Muscle layer of duodenum (tissue), 2 donors: Measurements from ENCODE around the gene ETDC.
A peak's percentile ranks its signal among the peaks of the same experiment; 100 is the strongest.
"Not testable (repeated sequence)": the region's sequence is repeated elsewhere in the genome, so short reads cannot be mapped to it uniquely, and the experiment has no call there.

Experiments
- H3K27ac ChIP-seq: one replicate; pipeline ENCODE4 v1.7.0; 2013; ENCODE audit warnings: mild to moderate bottlenecking, low read length
- H3K27me3 ChIP-seq: one replicate; pipeline ENCODE4 v1.7.0; 2013; ENCODE audit warnings: low read depth, mild to moderate bottlenecking, control low read depth, low read length
- H3K36me3 ChIP-seq, 2 donors: one replicate each; pipeline ENCODE4 v1.7.0; 2013; ENCODE audit warnings: low read length in 2 of 2, control low read depth in 1 of 2, mild to moderate bottlenecking in 1 of 2; ENCODE audit not compliant: insufficient read depth in 2 of 2, control insufficient read depth in 1 of 2
- H3K4me1 ChIP-seq, 2 donors: one replicate each; pipeline ENCODE4 v1.7.0; 2013; ENCODE audit warnings: low read length in 2 of 2, mild to moderate bottlenecking in 2 of 2, control low read depth in 1 of 2, moderate library complexity in 1 of 2; ENCODE audit not compliant: insufficient read depth in 2 of 2, control insufficient read depth in 1 of 2
- H3K4me3 ChIP-seq, 2 donors: one replicate each; pipeline ENCODE4 v1.7.0; 2013; ENCODE audit warnings: low read length in 2 of 2, low read depth in 1 of 2, mild to moderate bottlenecking in 1 of 2
- H3K9me3 ChIP-seq, 2 donors: one replicate each; pipeline ENCODE4 v1.7.0; 2013; ENCODE audit warnings: low read length in 2 of 2, control low read depth in 1 of 2, mild to moderate bottlenecking in 1 of 2; ENCODE audit not compliant: control insufficient read depth in 1 of 2
- donor health status: healthy.

The ETDC gene

DNA sequence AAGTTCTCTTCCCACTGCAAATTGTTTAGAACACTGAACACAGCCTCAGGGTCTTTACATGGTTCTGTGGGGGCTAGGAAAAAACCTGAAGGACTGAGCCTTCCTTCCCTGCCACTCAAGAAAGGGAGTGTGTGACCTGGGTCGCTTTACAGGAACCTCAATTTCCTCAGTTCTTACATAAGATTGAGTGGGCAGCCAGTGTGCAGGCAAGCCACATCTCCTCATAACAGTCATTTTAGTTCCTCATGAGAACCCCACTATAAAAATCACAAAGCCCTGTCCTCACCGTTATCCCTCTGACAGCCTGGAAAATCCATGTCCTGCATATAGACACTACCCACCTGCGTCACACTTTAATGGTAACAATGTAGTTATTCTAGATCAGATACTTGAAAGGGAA, 2.1 kb upstream of the ETDC start:
- H3K9me3 ChIP-seq = no peaks in the 10 kb centered on the region
- no peaks in the 10 kb centered on the region for H3K27me3 ChIP-seq
- no peaks in the 10 kb centered on the region for H3K36me3 ChIP-seq
- H3K4me1 ChIP-seq = no peaks in the 10 kb centered on the region
- no peak overlapping the region for H3K27ac ChIP-seq
- H3K4me3 ChIP-seq = no peak overlapping the region

- Histone ChIP-seq H3K9me3 (no peaks in the 10 kb centered on the region), H3K27me3 (no peaks in the 10 kb centered on the region), H3K4me1 (no peaks in the 10 kb centered on the region), H3K4me3 (no peak overlapping the region), H3K27ac (no peak overlapping the region), H3K36me3 (no peaks in the 10 kb centered on the region)
These were observed 880 bp upstream of the ETDC start for GRCh38 chrX:135308345-135308855.

GRCh38 chrX:135315864-135316263, 6.6 kb downstream of the ETDC start:
- Histone ChIP-seq H3K4me3 (no peak overlapping the region), H3K4me1 (no peaks in the 10 kb centered on the region), H3K27me3 (no peaks in the 10 kb centered on the region), H3K27ac (no peak overlapping the region), H3K9me3 (peaks cover 0 to 2% of the 10 kb centered on the region in 2 donors), H3K36me3 (peaks cover 0 to 16% of the 10 kb centered on the region in 2 donors)

DNA sequence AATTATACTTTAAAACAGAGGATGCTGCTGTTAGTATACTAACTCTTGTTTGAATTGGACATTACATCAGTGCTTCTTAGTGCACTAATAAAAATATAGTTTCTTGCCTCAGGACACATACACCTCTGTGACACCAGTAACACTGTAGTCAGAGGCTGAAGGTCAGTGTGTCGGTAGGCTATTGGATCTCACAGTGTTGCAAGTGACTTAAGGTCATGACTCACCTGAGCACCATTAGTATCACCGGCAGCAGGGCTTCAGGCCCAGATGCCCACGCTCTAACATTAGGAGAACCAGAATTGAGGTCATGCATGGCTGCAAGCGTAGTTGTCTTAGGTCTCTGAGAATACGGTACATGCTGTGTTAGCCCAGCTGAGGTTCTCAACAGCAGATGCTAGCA, 15.2 kb downstream of the ETDC start:
- H3K27me3 ChIP-seq = no peaks in the 10 kb centered on the region
- peaks cover 0 to 1% of the 10 kb centered on the region in 2 donors for H3K36me3 ChIP-seq
- no peaks in the 10 kb centered on the region for H3K4me1 ChIP-seq
- H3K4me3 ChIP-seq = no peak overlapping the region
- no peak overlapping the region for H3K27ac ChIP-seq
- H3K9me3 ChIP-seq = peaks cover 0 to 7% of the 10 kb centered on the region in 2 donors

GRCh38 chrX:135325036-135325818, 15.9 kb downstream of the ETDC start:
- H3K9me3 ChIP-seq = not testable (repeated sequence)

DNA sequence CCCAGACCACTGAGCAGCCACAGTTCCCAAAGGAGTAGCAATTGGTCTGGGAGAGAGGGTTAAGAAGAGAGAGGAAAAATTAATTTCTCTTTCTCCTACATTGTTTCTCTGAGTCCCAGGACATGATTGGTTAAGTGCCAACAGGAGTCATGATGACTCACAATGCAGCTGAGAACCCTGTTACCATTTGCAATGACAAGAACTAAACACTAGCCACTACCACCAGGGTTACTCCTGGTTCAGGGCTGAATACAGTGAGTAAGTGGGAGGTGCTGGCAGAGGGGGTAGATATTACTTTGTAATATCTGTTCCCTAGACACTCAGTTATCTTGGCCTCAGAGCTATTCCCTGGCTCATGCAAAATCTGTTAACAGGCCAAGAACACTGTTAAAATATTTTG, 18.0 kb downstream of the ETDC start:
- Histone ChIP-seq H3K4me1 (peaks cover 0 to 8% of the 10 kb centered on the region in 2 donors), H3K4me3 (no peak overlapping the region), H3K27me3 (no peaks in the 10 kb centered on the region), H3K9me3 (no peaks in the 10 kb centered on the region), H3K27ac (no peak overlapping the region), H3K36me3 (no peaks in the 10 kb centered on the region)

More at GRCh38 chrX:135325036-135325818, 15.9 kb downstream of the ETDC start:
- not testable (repeated sequence) for H3K36me3 ChIP-seq, H3K4me3 ChIP-seq, H3K27ac ChIP-seq, H3K4me1 ChIP-seq, H3K27me3 ChIP-seq

DNA sequence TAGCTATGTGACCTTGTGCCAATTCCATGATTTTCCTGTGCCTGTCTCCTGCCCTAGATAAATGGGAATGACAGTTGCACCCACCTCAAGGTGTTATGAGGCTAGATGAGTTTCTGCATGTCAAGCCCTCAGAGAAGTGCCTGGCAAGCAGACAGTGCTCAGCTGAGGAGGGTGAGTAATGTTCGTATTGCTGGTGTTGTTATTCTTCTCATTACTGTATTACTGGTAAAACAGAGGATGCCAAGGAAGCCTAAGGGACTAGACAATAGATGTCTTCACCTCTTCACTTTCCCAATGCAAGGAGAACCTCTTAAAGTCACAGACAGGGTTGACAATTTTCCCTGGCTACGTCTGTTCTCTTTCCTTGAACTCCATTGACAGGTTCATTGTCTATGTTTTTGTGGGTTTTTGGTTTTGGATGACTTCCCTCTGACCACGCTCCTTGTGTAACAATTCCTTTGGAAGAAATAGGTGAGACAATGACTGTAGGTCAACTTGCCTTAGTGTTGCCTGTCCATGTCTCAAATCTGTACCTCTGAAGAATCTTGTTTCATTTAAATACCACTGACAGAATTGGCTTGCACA, 19.2 kb downstream of the ETDC start:
- Histone ChIP-seq H3K27ac (no peak overlapping the region), H3K36me3 (no peaks in the 10 kb centered on the region), H3K9me3 (no peaks in the 10 kb centered on the region), H3K4me3 (no peak overlapping the region), H3K27me3 (no peaks in the 10 kb centered on the region), H3K4me1 (peaks cover 0 to 8% of the 10 kb centered on the region in 2 donors)

DNA sequence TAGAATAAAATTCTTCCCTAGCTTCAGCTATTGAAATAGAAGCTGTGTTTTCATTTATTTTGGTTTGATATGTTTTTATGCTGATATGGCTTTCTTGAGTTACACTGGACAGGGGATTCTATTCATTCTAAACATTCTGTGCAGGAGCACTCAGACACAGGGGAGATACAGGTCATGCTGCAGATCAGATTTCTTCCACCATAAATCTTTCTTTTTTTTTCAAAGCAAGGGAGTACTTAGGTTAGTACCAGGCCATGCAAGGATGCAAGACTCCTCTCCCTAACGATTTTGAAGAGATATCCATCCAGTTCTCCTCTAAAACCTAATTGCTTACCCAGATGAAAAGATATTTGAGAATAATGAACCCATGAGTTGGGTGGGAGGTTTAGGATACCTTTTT, 21.4 kb downstream of the ETDC start:
- Histone ChIP-seq H3K9me3 (no peaks in the 10 kb centered on the region), H3K4me1 (peaks cover 0 to 8% of the 10 kb centered on the region in 2 donors), H3K36me3 (no peaks in the 10 kb centered on the region), H3K27me3 (no peaks in the 10 kb centered on the region), H3K4me3 (no peak overlapping the region), H3K27ac (no peak overlapping the region)

GRCh38 chrX:135331525-135331924, 22.2 kb downstream of the ETDC start:
- H3K27ac ChIP-seq = no peak overlapping the region
- peaks cover 0 to 12% of the 10 kb centered on the region in 2 donors for H3K4me1 ChIP-seq
- no peak overlapping the region for H3K4me3 ChIP-seq
- no peaks in the 10 kb centered on the region for H3K9me3 ChIP-seq
- H3K36me3 ChIP-seq = no peaks in the 10 kb centered on the region
- H3K27me3 ChIP-seq = no peaks in the 10 kb centered on the region

DNA sequence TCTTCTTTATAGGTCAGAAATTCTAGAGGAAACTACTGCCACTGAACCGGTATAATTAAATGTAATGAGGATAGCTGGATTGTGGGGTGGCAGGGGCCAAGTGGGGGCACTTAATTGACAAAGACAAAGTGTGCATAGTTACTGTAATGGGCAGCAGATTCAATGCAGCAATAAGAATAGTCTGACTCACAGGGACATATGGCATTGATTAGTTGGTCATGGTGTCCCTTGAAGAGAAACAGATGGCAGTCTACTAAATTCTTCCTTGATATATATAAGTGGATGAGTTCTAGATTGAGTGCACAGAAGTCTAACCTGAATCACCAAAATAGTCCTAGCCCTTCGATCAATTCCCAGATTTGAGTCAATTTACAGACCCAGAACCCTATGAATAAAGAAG, 31.6 kb downstream of the ETDC start:
- H3K27me3 ChIP-seq = no peaks in the 10 kb centered on the region
- H3K27ac ChIP-seq = no peak overlapping the region
- no peaks in the 10 kb centered on the region for H3K36me3 ChIP-seq
- H3K9me3 ChIP-seq = no peaks in the 10 kb centered on the region
- peak overlapping the region; percentile 81 to 84 for H3K4me3 ChIP-seq
- peaks cover 12 to 44% of the 10 kb centered on the region in 2 donors for H3K4me1 ChIP-seq

- H3K4me1 ChIP-seq = peaks cover 7 to 30% of the 10 kb centered on the region in 2 donors
- no peaks in the 10 kb centered on the region for H3K9me3 ChIP-seq
- H3K36me3 ChIP-seq = peaks cover 0 to 13% of the 10 kb centered on the region in 2 donors
- H3K27me3 ChIP-seq = no peaks in the 10 kb centered on the region
- H3K27ac ChIP-seq = peak overlapping the region; percentile 96
- peak overlapping the region; percentile 81 to 84 for H3K4me3 ChIP-seq
These were observed 35.9 kb downstream of the ETDC start for GRCh38 chrX:135345107-135345589.
